GM12891 (cell line): ENCODE results near the gene SPATC1L.

ENCODE experiments used
- POLR2A ChIP-seq: IDR thresholded peaks from 2 replicates; pipeline ENCODE4 v1.6.1; 2011; ENCODE audit warnings: low read depth, low read length, control low read depth
- POLR2AphosphoS5 ChIP-seq: IDR thresholded peaks from 2 replicates; pipeline ENCODE4 v1.6.1; 2011; ENCODE audit warnings: low read depth, low read length, control low read depth
- TAF1 ChIP-seq: IDR thresholded peaks from 2 replicates; pipeline ENCODE4 v1.6.1; 2011; ENCODE audit warnings: low read depth, low read length, control low read depth

- no peak for TF ChIP-seq POLR2AphosphoS5
- no peak for TF ChIP-seq POLR2A
- TF ChIP-seq TAF1 = no peak
Observed at GRCh38 chr21:46183910-46184624, at the start of gene SPATC1L.
